ENCODE measurements around the gene EEF2KMT.

EEF2KMT gene

GRCh38 chr16:5040451-5040850, 57.1 kb downstream of the EEF2KMT start:
- no peak for DNase-seq

- no peak for DNase-seq
Measured at GRCh38 chr16:5036228-5037156, 61.1 kb downstream of the EEF2KMT start.

DNA sequence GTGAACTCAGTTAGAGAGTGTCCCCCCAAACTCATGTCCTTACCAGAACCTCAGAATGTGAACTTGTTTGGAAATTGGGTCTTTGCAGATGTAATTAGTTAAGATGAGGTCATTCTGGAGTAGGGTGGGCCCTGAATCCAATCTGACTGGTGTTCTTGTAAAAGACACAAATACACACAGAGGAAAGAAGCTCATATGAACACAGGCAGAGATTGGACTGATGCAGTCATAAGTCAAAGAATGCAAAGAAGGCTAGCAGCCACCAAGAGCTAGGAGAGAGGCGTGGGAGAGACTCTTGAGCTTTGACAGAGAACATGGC, 61.7 kb downstream of the EEF2KMT start:
- no peak for DNase-seq
